ENCODE data around the gene USP24.

Gene USP24

DNA sequence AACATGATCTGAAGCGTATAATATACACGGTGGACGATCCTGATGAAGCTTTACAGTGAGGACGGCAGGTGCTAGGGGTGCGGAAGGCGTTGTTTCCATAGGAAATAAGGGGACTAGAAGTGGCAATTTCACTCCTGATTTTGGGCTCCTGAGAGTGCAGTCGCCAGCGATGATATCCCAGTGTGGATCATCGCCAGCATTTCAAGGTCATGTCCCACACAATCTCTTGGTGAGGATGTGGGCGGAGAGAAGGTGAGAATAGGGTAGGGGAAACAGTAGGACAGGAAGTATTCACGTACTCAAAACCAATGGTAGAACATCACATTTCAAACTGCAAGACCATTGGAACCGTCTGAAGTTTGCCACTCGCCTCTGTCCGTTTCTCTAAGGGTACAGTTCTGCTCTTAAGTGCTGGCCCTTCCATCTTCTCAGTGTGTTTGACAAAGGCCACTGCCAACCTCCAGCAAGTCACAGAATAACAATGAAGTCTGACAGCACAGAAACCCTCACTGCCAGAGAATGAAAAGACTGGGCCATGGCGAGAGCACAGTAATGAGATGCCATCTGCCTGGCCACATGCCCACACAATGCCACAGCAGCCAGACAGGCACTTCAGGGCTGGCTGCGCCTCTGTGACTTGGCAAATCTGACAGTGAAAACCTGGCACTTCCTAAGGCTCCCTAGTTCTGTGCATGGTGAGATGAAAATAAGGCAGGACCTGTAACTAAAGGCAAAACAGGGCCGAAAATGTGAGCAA, 148.0 kb downstream of the USP24 start:
- no peak overlapping the region for H3K27ac ChIP-seq
- TF ChIP-seq CTCF (conservative IDR thresholded peaks at IDR 0.05), result no peak

DNA sequence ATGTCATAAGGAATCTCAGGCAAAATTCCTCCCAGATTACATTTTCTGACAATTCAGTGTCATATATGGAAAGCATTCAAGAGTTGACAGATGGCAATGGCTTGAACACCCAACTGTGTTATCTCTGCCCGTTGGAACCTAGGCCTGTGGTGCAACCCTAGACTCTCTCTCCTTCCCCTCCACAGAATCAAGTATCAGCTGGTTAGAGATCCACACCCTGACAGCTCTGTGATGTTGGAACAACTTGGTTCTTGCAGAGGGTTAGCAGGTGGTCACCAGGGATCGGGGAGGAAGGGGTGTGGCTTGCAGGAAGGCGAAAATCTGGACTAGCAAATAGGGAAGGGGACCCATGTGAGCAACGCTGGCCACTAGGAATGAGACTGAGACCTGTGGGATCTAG, 149.5 kb downstream of the USP24 start:
- TF ChIP-seq CTCF (conservative IDR thresholded peaks at IDR 0.05), result no peak
- peak overlapping the region; percentile 16; the same call in 1 of the 2 replicates for H3K27ac ChIP-seq

GRCh38 chr1:55064861-55065263, 150.3 kb downstream of the USP24 start:
- no peak for TF ChIP-seq CTCF (conservative IDR thresholded peaks at IDR 0.05)
- H3K27ac ChIP-seq, result peak overlapping the region; percentile 16; the same call in 1 of the 2 replicates

DNA sequence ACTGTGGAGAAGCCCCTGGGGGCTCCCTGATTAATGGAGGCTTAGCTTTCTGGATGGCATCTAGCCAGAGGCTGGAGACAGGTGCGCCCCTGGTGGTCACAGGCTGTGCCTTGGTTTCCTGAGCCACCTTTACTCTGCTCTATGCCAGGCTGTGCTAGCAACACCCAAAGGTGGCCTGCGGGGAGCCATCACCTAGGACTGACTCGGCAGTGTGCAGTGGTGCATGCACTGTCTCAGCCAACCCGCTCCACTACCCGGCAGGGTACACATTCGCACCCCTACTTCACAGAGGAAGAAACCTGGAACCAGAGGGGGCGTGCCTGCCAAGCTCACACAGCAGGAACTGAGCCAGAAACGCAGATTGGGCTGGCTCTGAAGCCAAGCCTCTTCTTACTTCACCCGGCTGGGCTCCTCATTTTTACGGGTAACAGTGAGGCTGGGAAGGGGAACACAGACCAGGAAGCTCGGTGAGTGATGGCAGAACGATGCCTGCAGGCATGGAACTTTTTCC, 151.0 kb downstream of the USP24 start:
- no peak overlapping the region for H3K27ac ChIP-seq

DNA sequence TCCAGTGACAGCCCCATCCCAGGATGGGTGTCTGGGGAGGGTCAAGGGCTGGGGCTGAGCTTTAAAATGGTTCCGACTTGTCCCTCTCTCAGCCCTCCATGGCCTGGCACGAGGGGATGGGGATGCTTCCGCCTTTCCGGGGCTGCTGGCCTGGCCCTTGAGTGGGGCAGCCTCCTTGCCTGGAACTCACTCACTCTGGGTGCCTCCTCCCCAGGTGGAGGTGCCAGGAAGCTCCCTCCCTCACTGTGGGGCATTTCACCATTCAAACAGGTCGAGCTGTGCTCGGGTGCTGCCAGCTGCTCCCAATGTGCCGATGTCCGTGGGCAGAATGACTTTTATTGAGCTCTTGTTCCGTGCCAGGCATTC, 151.6 kb downstream of the USP24 start:
- H3K27ac ChIP-seq, result no peak overlapping the region
- TF ChIP-seq CTCF (conservative IDR thresholded peaks at IDR 0.05), result no peak

More for the DNA sequence above, 151.0 kb downstream of the USP24 start:
- no peak for TF ChIP-seq CTCF (conservative IDR thresholded peaks at IDR 0.05)

DNA sequence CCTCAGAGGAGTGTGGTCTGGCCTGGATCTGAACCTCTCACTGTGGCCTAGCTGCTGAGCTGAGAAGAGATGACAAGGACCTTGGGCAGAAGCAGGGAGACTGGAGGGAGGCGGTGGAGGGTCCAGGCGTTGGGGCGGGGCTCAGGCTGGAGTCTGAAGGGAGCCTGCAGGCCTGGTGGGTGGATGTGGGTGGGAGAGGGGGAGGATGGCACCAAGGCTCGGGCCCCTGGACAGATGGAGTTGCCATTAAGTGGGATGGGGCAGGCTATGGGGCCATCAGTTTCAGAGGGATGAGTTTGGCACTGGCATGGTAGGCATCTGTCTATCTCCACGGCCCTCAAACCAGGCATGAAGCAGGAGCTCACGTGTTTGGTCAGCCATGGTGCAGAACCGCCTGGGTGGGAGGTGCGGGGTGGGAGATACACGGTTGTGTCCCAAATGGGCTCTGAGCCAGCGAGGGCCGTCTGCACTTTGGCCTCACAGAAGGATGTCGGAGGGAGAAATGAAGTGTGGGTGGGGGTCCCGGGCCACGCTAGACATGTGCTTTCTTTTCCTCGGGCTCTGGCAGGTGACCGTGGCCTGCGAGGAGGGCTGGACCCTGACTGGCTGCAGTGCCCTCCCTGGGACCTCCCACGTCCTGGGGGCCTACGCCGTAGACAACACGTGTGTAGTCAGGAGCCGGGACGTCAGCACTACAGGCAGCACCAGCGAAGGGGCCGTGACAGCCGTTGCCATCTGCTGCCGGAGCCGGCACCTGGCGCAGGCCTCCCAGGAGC, 152.2 kb downstream of the USP24 start:
- TF ChIP-seq CTCF (conservative IDR thresholded peaks at IDR 0.05), result no peak
- no peak overlapping the region for H3K27ac ChIP-seq

- no peak for TF ChIP-seq CTCF (conservative IDR thresholded peaks at IDR 0.05)
- no peak overlapping the region for H3K27ac ChIP-seq
Measured at GRCh38 chr1:55061706-55062321, 153.3 kb downstream of the USP24 start.
